GM12875 (cell line): ENCODE results near the gene COL25A1.
A peak's percentile ranks its signal among the peaks of the same experiment; 100 is the strongest.

ENCODE experiments used
- H3K4me3 ChIP-seq: one replicate; pipeline ENCODE4 v1.5.1; 2011; ENCODE audit warnings: low read depth, low read length, control low read depth
- TF ChIP-seq, protein P1 (sequence below): IDR thresholded peaks from 2 replicates; pipeline ENCODE4 v1.5.1; 2011; ENCODE audit warnings: low read depth, mild to moderate bottlenecking, control low read depth, inconsistent platforms, low read length, moderate library complexity, borderline replicate concordance; ENCODE audit not compliant: insufficient read depth

The COL25A1 gene

GRCh38 chr4:109294006-109294405 lies 8.5 kb downstream of the COL25A1 start:
- TF ChIP-seq, protein P1, sequence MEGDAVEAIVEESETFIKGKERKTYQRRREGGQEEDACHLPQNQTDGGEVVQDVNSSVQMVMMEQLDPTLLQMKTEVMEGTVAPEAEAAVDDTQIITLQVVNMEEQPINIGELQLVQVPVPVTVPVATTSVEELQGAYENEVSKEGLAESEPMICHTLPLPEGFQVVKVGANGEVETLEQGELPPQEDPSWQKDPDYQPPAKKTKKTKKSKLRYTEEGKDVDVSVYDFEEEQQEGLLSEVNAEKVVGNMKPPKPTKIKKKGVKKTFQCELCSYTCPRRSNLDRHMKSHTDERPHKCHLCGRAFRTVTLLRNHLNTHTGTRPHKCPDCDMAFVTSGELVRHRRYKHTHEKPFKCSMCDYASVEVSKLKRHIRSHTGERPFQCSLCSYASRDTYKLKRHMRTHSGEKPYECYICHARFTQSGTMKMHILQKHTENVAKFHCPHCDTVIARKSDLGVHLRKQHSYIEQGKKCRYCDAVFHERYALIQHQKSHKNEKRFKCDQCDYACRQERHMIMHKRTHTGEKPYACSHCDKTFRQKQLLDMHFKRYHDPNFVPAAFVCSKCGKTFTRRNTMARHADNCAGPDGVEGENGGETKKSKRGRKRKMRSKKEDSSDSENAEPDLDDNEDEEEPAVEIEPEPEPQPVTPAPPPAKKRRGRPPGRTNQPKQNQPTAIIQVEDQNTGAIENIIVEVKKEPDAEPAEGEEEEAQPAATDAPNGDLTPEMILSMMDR, result peak; percentile 69
- no peak overlapping the region for H3K4me3 ChIP-seq

DNA sequence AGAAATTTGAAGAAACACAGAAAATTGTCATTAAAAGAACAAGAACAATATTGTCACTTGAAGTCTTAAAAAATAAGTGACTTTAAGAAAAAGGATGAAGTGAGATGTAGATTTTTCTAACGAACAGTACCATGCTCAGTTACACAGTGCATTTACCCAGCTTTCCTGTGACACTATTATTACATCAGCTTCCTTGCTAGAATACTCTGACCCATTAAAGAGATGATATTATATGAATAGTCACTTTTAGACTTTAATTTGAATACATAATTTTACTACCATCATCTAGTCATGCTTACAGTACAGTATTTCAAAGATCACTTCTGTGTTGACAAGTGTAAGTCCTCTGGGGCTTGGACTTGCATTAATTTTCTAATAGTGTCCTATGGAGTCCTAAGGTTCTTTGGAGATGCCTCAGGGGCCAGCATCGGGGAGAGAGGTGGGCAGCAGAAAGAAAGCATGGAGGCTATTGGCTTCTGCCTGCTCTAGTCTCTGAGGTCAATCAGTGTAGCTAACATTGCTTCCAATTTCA lies 10.7 kb downstream of the COL25A1 start:
- TF ChIP-seq, protein P1, result no peak
- no peak overlapping the region for H3K4me3 ChIP-seq

DNA sequence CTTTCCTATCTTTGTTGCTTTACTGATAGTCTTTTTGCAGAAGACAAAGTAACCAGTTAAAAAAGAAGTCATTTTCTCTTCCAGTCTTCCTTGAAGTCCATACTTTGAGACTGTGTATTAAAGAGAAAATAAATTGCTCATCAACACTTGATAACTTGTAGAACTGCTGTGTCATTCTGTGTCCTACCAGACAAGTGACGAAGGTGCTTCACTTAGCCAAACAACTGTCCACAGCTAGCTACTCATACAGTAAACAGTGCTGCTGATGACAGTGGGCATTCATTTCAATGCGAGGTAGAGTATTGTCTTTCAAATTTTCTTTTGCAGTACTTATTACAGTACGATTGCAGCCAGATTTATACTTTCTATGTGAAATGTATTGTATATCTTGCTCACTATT lies 11.5 kb downstream of the COL25A1 start:
- TF ChIP-seq, protein P1, result no peak
- no peak overlapping the region for H3K4me3 ChIP-seq

DNA sequence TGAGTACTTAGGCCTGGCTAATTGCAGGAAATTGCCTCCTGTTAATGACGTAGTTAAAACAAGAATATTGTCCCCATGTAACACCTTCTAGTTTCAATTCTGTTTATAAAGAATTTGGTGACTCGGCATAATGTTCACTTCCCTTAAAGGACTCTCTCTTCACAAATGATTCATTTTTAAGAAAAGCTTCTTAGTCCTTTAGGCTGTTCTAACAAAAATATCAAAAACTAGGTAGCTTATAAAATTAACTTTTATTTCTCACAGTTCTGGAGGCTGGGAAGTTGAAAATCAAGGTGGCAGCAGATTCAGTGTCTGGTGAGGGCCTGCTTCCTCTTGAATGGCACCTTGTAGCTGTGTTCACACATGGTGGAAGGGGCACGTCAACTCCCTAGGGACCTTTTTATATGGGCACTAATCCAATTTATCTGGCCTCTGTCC lies 23.8 kb downstream of the COL25A1 start:
- H3K4me3 ChIP-seq, result no peak overlapping the region
- TF ChIP-seq, protein P1, result no peak

- no peak overlapping the region for H3K4me3 ChIP-seq
- TF ChIP-seq, protein P1, result no peak
These were observed 25.9 kb downstream of the COL25A1 start for GRCh38 chr4:109276482-109277095.

GRCh38 chr4:109275066-109275745 lies 27.3 kb downstream of the COL25A1 start:
- TF ChIP-seq, protein P1, result no peak

DNA sequence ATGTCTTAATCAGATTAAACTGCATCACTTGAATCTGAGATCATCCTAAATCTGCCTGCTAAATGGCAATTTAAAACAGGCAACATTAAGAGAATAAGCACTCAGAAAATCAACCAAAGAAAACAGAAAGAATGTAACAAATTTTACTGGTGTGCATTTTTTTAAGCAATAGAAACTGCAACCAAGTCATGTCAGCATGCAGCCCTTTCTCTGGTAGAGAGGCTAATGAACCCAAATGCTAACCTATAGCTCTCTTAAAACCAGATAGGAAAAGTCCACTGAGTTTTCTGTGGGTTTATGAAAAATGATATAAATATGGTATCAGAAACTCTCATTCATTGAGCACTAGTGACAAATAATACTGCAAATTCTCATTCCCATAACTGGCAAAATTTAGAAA lies 35.6 kb downstream of the COL25A1 start:
- H3K4me3 ChIP-seq, result no peak overlapping the region
- TF ChIP-seq, protein P1, result no peak

More at GRCh38 chr4:109275066-109275745, 27.3 kb downstream of the COL25A1 start:
- H3K4me3 ChIP-seq, result no peak overlapping the region
